Activated T-helper 17 cell treated with anti-CD3 and anti-CD28 coated beads, Interleukin-2, amount 50 U/mL, for 72 hours (primary cell): ENCODE results near the gene ZNG1B. TPM values are rescaled to one million over a fixed set of nuclear protein-coding genes. Genes with fewer than 3 reads are reported as not detected.
A peak's percentile ranks its signal among the peaks of the same experiment; 100 is the strongest.
"Not testable (repeated sequence)": the region's sequence is repeated elsewhere in the genome, so short reads cannot be mapped to it uniquely, and the experiment has no call there.

ENCODE experiments used
- ATAC-seq: fragments of 150-1000 bp; cut with Tn5 transposase; replicated peaks from 2 replicates; pipeline ENCODE4 v1.10.0; 2021; ENCODE audit warnings: mild to moderate bottlenecking, moderate library complexity
- H3K27ac Mint-ChIP-seq: one replicate; pipeline ENCODE4 v1.8.0; 2022; ENCODE audit warnings: mixed read lengths
- H3K27me3 Mint-ChIP-seq: one replicate; pipeline ENCODE4 v1.8.0; 2022; ENCODE audit warnings: mixed read lengths
- H3K36me3 Mint-ChIP-seq: one replicate; pipeline ENCODE4 v1.8.0; 2022; ENCODE audit warnings: low read depth, mild to moderate bottlenecking, mixed read lengths
- H3K4me1 Mint-ChIP-seq: one replicate; pipeline ENCODE4 v1.8.0; 2022; ENCODE audit warnings: mixed read lengths
- H3K4me3 Mint-ChIP-seq: one replicate; pipeline ENCODE4 v1.8.0; 2022; ENCODE audit warnings: mild to moderate bottlenecking, mixed read lengths
- H3K9me3 Mint-ChIP-seq: one replicate; pipeline ENCODE4 v1.8.0; 2022; ENCODE audit warnings: mixed read lengths
- total RNA-seq, 2 donors: library from RNA; stranded (reverse); gene quantifications; one replicate each; pipeline ENCODE4 v1.2.3, GENCODE V29; 2022

The ZNG1B gene
- total RNA-seq, 2 donors from 2014 or later = 37.6 to 46.9 TPM

GRCh38 chr2:113520837-113521236 is 83.3 kb downstream of the ZNG1B start:
- H3K4me3 Mint-ChIP-seq, H3K27ac Mint-ChIP-seq, H3K36me3 Mint-ChIP-seq, H3K27me3 Mint-ChIP-seq, H3K4me1 Mint-ChIP-seq, H3K9me3 Mint-ChIP-seq: not testable (repeated sequence)
- peak; percentile 34 for ATAC-seq

- H3K27me3 Mint-ChIP-seq, H3K4me1 Mint-ChIP-seq, H3K4me3 Mint-ChIP-seq, H3K9me3 Mint-ChIP-seq, H3K27ac Mint-ChIP-seq, H3K36me3 Mint-ChIP-seq, ATAC-seq: not testable (repeated sequence)
Measured at GRCh38 chr2:113521492-113521891, 84.0 kb downstream of the ZNG1B start.

- not testable (repeated sequence) for H3K27me3 Mint-ChIP-seq, ATAC-seq, H3K36me3 Mint-ChIP-seq, H3K4me3 Mint-ChIP-seq, H3K9me3 Mint-ChIP-seq, H3K27ac Mint-ChIP-seq, H3K4me1 Mint-ChIP-seq
Measured at GRCh38 chr2:113524986-113525385, 87.5 kb downstream of the ZNG1B start.

GRCh38 chr2:113527350-113528045 is 90.0 kb downstream of the ZNG1B start:
- H3K9me3 Mint-ChIP-seq, H3K27ac Mint-ChIP-seq, H3K4me1 Mint-ChIP-seq, H3K4me3 Mint-ChIP-seq, H3K27me3 Mint-ChIP-seq, H3K36me3 Mint-ChIP-seq: not testable (repeated sequence)
- ATAC-seq = peak; percentile 81

GRCh38 chr2:113528126-113528525 is 90.6 kb downstream of the ZNG1B start:
- H3K36me3 Mint-ChIP-seq, H3K9me3 Mint-ChIP-seq, H3K27ac Mint-ChIP-seq, H3K27me3 Mint-ChIP-seq, H3K4me1 Mint-ChIP-seq, H3K4me3 Mint-ChIP-seq, ATAC-seq: not testable (repeated sequence)

GRCh38 chr2:113528904-113529303 is 91.4 kb downstream of the ZNG1B start:
- H3K27me3 Mint-ChIP-seq, H3K4me1 Mint-ChIP-seq: not testable (repeated sequence)

GRCh38 chr2:113532991-113533390 is 95.5 kb downstream of the ZNG1B start:
- not testable (repeated sequence) for H3K4me3 Mint-ChIP-seq, H3K27me3 Mint-ChIP-seq, H3K9me3 Mint-ChIP-seq, H3K27ac Mint-ChIP-seq, H3K36me3 Mint-ChIP-seq, ATAC-seq, H3K4me1 Mint-ChIP-seq

More at GRCh38 chr2:113528904-113529303, 91.4 kb downstream of the ZNG1B start:
- H3K27ac Mint-ChIP-seq, H3K9me3 Mint-ChIP-seq, ATAC-seq, H3K36me3 Mint-ChIP-seq, H3K4me3 Mint-ChIP-seq: not testable (repeated sequence)

GRCh38 chr2:113536573-113536972 is 99.1 kb downstream of the ZNG1B start:
- H3K27ac Mint-ChIP-seq, H3K36me3 Mint-ChIP-seq, ATAC-seq, H3K27me3 Mint-ChIP-seq, H3K4me1 Mint-ChIP-seq, H3K4me3 Mint-ChIP-seq, H3K9me3 Mint-ChIP-seq: not testable (repeated sequence)

- not testable (repeated sequence) for H3K4me1 Mint-ChIP-seq, H3K27me3 Mint-ChIP-seq, H3K9me3 Mint-ChIP-seq, H3K36me3 Mint-ChIP-seq, H3K27ac Mint-ChIP-seq, ATAC-seq
- peak overlapping the region; percentile 49 for H3K4me3 Mint-ChIP-seq
Measured at GRCh38 chr2:113540834-113541203, 103.3 kb downstream of the ZNG1B start.

- H3K36me3 Mint-ChIP-seq, H3K4me1 Mint-ChIP-seq, H3K9me3 Mint-ChIP-seq, H3K27ac Mint-ChIP-seq, H3K27me3 Mint-ChIP-seq: not testable (repeated sequence)
- peak overlapping the region; percentile 49 for H3K4me3 Mint-ChIP-seq
- peak; percentile 53 for ATAC-seq
Measured at GRCh38 chr2:113541204-113541975, 103.9 kb downstream of the ZNG1B start.

- ATAC-seq = peak; percentile 48
- H3K36me3 Mint-ChIP-seq, H3K9me3 Mint-ChIP-seq, H3K4me1 Mint-ChIP-seq, H3K27me3 Mint-ChIP-seq, H3K27ac Mint-ChIP-seq: not testable (repeated sequence)
- peak overlapping the region; percentile 73 for H3K4me3 Mint-ChIP-seq
Measured at GRCh38 chr2:113541976-113542485, 104.5 kb downstream of the ZNG1B start.

- H3K27me3 Mint-ChIP-seq, H3K36me3 Mint-ChIP-seq, H3K27ac Mint-ChIP-seq, ATAC-seq, H3K9me3 Mint-ChIP-seq, H3K4me1 Mint-ChIP-seq: not testable (repeated sequence)
- peak overlapping the region; percentile 73 for H3K4me3 Mint-ChIP-seq
Measured at GRCh38 chr2:113542529-113542928, 105.0 kb downstream of the ZNG1B start.

Other genes starting within 250 kb of the ZNG1B start
- 1 to 10 TPM in 1 of 2 donors, under 1 TPM in 1; 0.86 to 1.6 TPM for gene PAX8, start 158.8 kb upstream of the ZNG1B start, total RNA-seq
- gene FOXD4L1, start 61.0 kb downstream of the ZNG1B start, total RNA-seq = under 1 TPM; 0.11 to 0.32 TPM
- gene RABL2A, start 189.6 kb downstream of the ZNG1B start, total RNA-seq = 10 to 100 TPM in 1 of 2 donors, 1 to 10 TPM in 1; 8.1 to 14.2 TPM